ENCODE results near the gene EHBP1.
"Not testable (repeated sequence)": the region's sequence is repeated elsewhere in the genome, so short reads cannot be mapped to it uniquely, and the experiment has no call there.

Gene EHBP1

DNA sequence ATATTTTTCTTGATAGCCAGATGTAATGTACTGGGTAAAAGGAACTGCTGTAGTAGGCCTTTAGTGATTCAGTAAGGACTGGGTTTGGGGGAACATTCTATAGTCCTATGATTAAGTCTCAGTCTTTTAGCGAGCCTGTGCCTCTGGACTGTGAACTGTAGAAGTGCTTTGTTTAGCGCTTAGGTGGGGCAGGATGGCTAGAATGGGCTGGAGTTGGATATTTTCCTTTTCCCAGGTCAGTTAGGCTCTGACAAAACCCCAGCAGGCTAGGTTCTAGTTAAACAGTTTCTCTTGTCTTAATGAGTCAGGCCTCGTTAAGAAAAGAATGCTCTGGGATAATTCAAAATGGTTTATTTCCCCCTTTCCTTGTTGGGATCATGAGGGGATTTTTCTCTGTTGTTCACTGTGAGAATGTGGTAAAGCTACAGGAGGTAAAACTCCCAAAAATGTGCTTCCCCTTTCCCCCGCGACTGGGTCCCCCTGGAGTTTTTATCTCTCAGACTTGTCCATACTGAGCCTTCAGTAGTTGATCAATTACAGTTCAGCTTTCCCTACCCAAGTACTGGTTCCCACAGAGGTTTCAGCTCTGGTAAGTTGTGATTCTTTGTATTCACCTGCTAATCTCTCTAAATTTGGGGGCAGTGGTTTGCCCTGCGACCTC, 31.5 kb downstream of the EHBP1 start:
- DNase-seq (ENCODE audit: low spot score): no peak

DNA sequence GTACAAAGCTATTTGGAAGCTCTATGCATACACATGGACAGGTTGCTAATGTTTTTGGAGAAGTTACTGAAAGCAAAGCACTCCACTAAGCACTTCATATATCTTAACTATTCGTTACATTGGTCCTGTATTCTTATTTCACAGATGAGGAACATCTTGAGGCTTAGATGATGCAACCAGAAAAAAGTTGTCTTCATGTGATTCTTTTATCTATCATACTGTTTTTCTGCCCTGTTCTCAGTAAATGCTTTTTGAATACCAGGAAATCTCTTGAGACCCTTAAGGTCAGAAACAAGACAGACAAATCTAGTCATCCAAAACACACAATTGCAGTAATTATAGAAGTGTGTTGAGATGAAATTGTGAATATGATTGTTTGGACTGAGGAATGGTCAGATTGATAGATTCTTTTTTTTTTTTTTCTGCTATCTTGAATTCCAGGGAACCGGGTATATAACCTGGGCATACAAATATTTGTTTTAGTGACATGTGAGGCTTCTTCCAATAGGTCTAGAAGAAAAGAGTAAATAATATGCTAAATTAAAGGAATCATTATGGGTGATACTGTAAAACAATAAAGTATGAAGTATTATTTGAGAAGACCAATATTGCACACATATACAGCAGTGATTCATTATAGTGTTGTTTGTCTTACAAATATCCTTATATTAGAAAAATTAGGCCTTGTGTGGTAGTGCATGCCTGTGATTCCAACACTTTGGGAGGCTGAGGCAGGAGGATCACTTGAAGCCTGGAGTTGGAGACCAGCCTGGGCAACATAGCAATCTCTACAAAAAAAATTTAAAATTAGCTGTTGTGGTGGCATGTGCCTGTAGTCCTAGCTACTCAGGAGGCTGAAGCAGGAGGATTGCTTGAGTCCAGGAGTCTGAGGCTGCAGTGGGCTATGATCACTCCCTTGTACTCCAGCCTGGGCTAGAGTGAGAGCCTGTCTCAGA, 33.7 kb downstream of the EHBP1 start:
- no peak for DNase-seq (ENCODE audit: low spot score)

DNA sequence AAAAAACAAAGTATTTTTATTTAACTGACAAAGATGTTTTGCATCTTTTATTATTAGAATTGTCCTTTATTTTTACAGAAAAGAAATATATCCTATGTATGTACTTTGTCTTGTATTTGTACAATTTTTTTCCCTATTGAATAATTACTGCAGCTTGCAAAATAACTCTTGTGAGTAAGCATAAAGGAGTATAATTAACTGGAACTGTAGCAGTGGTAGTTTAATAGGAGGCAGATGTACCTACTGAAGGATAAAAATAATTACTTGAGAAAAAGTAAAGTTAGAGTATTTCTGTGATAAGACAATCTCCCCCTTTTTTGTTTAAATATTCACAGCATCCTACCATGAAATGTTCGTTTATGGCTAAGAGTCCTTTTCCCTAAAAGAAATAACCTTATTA, 34.7 kb downstream of the EHBP1 start:
- DNase-seq (ENCODE audit: low spot score): no peak

DNA sequence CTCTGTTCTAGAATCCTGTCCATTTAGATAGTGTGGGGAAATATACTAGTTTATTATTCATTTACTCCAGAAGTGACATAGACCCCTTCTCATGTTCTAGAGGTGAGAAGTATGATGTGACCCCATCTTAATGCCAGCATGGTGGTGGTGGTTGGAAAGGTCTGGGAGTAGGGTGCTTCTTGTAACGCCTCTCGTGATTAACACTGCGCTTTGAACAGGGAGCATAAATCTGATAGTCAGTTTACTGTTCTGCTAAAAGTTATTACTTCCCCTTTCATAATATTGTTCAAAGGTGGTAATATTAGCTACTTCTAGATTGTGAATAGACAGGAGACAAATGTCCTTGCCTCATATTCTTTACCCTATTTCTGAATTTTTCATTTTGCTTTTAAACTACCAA, 35.6 kb downstream of the EHBP1 start:
- no peak for DNase-seq (ENCODE audit: low spot score)

DNA sequence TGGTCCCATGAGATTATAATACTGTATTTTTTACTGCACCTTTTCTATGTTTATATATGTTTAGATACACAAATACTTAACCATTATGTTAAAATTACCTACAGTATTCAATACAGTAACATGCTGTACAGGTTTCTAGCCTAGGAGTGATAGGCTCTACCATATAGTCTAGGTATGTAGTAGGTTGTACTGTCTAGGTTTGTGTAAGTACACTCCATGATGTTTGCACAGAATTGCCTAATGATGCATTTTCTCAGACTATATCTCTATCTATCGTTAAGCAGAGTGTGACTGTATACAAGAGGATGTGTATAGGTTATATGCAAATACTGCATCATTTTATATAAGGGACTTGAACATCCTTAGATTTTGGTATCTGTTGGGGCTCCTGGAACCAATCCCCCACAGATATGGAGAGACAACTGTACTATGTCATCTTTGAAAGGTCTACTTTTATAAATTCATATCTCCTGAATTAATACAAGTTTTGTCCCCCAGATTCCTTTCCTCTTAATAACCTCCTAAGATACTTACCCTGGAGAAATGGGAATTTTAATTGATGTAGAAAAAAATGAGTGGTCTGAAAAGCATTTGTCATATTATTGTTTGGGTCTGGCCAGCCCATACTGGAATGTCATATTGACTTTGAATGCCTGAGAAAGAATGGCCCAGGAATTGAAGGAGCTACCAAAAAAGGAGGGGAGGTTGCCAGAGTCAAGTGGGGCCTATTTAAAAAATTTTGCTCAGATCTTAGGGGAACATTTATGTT, 36.6 kb downstream of the EHBP1 start:
- no peak for DNase-seq (ENCODE audit: low spot score)

DNA sequence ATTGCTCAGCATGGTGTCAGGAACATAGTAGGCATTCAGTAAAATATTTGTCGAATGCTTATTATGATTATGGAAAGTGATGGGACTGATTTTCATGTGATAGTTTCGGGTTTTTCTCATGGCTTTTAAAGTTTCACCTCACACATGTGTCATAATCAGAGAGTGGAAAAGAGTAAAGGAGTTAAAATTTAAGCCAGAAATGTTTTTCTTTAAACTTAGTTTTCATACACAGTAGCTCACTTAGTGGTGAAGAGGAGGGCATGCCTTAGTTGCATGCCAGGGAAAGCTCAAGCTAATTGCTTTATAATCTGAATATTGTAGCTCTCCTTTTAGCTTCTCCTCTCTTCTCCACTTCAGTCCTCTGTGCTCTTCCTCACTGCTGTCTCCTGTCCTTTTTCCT, 38.0 kb downstream of the EHBP1 start:
- DNase-seq (ENCODE audit: low spot score): no peak

DNA sequence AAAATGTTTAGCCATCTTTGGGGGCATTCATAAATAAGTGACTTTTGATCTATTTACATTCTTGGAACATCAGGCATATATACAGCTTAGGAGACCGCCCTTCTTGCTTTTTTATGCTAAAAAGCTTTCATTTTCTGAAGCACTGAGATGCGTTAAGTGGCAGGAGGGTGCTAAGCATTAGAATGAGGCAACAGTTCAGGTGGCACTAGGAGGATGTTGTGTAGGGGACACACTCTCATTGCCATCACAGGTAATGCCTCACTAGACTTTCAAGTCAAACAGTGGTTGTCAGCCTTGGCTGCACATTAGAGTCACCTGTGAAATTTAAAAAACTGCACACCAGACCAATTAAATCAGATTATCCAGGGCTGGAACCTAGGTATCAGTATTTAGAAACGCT, 39.1 kb downstream of the EHBP1 start:
- no peak for DNase-seq (ENCODE audit: low spot score)

DNA sequence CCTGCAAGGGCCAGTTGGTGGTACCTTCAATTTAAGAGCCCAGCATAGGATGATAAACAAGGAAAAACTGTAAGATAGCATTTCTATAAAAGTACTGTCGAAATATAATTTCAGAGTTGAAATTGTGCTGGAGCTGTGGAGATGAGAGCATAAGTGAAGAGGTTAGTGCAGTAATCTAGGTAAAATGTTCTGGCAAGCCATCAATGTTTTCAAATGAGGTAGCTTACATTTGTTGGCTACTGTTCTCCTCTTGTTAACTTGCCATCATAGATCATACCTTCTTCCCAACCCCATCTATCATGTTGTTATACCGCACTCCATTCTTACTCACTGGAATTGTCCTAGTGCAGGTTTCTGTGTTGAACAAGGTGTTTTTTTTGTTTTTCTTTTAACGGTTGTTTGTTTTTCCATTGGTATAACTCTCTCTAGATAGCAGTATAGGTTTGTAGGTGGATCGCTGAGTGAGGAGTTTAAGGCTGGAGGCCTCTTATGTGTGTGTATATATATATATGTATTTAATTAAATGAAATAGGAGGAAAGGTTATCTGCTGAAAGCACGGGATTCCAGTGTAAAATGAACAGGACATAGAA, 40.5 kb downstream of the EHBP1 start:
- DNase-seq (ENCODE audit: low spot score): no peak

DNA sequence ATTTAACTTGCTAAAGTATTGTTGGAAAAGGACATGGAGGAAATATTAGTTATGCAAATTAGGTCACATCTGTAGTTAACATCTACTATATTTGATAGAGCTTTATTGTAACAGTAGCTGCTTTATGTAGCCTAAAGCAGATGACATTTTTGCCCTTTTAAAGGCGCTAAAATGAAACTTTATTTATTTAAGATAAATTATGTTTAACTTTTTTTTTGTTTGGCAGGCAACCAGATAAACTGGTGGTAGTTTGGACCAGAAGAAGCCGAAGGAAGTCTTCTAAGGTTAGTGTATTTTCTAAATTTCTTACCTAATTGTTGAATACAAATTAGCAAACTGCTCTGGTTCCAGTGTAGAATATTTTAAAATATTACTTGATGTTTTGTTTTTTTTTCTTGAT, 41.7 kb downstream of the EHBP1 start:
- DNase-seq (ENCODE audit: low spot score): no peak

DNA sequence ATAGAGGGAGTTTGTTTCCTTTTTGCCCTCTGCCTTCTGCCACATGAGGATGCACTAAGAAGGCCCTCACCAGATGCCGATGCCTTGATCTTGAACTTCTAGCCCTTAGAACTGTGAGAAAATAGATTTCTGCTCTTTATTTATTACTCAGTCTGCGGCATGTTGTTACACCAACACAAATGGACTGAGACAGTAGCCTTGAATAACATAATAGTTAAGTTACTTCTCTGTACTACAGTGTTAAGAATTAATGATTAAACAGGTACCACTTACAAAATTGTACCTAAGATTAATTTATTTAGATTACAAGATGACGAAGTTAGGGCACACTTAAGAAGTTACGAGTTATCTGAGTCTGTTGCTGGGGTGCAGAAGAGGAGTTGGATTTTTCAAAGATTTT, 42.4 kb downstream of the EHBP1 start:
- no peak for DNase-seq (ENCODE audit: low spot score)

DNA sequence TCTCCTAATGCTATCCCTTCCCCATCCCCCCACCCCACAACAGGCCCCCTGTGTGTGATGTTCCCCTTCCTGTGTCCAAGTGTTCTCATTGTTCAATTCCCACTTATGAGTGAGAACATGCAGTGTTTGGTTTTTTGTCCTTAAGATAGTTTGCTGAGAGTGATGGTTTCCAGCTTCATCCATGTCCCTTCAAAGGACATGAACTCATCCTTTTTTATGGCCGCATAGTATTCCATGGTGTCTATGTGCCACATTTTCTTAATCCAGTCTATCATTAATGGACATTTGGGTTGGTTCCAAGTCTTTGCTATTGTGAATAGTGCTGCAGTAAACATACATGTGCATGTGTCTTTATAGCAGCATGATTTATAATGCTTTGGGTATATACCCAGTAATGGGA, 43.6 kb downstream of the EHBP1 start:
- DNase-seq (ENCODE audit: low spot score): not testable (repeated sequence)

DNA sequence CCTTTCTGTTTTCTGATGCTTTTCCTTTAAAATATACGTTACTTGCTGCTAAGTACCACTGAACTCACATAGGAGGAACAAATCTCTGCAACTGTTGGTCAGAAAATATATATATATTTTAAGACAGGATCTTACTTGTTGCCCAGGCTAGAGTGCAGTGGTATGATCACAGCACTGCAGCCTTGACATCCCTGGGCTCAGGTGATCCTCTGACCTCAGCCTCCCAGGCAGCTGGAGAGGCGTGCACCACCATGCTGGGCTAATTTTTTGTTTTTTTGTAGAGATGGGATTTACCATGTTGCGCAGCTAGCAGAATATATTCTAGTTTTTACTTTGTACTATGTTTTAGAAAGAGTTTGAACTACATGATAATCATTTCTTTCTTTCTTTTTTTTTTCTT, 51.5 kb downstream of the EHBP1 start:
- DNase-seq (ENCODE audit: low spot score): no peak

DNA sequence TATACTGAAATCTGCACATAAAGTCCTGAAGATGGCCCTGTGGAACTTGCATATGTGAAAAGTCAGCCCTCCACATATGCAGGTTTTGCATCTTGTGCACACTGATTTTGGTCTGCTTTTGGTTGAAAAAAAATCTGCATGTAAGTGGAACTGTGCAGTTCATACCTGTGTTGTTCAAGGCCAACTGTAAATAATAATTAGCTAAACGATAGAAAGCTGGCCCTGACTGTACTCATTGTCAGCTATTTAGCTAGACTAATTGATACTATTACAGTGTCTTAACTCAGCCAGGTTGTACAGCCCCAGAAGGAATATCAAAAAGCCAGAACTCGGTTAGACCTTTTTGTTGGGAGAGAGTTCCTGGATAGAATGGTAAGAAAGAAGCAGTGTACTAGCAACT, 54.5 kb downstream of the EHBP1 start:
- no peak for DNase-seq (ENCODE audit: low spot score)

DNA sequence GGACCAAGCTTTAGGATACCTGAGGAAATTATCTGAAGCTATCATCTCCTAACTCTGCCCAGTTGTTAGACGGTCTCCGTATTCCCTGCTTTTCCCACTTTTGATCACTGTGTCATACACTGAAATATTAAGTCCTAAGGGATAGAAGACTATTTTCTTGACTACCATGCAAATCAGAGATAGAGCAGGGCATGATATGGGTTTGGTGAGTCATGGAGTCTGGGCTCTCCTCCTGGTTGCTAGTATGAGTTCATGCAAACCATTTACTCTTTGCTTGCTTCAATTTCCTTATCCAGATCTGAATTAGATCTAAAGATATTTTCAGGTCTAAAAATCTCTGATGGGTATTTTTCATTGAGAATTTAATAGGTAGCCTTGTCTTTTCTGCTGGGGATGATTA, 55.0 kb downstream of the EHBP1 start:
- DNase-seq (ENCODE audit: low spot score): no peak

DNA sequence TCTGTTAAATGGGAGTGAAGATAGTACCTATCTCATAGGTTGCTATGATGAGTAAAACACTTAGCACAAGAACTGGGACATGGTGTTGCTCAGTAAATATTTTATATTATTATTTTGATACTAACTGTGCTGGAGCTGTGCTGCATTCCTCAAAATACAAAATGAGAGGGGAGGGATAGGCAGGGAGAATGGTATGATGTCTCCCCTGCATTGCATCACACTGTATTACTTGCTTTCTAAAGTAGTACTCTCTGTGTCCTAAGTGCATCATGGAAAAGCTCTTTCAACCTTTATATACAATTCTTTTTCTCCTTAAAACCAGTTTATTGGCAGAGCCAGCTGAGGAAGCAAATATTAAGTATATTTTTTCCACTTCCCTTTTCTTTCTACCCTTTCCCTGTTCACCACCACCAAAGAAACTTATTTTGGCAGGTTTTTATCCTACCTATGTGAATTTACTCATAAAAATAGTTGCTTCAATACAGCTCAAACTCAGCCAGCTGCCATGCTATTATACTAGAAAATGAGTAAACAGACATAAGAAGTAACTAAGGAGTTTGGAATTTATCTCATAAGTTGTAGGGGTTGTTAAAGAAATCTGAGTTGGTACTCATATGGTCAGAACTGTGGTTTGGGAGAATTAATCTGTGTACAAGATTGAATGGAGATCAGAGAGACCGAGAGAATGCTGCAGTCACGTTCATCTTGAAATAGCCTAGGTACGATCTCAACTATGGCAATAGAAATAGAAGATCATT, 60.3 kb downstream of the EHBP1 start:
- DNase-seq (ENCODE audit: low spot score): no peak

DNA sequence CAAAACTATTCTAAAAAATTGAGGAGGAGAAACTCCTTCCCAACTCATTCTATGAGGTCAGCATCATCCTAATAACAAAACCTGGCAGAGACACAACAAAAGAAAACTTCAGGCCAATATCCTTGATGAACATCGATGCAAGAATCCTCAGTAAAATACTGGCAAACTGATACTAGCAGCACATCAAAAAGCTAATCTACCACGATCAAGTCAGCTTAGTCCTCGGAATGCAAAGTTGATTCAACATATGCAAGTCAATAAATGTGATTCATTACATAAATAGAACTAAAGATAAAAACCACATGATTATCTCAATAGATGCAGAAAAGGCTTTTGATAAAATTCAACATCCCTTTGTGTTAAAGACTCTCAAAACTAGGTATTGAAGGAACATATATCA, 63.1 kb downstream of the EHBP1 start:
- no peak for DNase-seq (ENCODE audit: low spot score)

DNA sequence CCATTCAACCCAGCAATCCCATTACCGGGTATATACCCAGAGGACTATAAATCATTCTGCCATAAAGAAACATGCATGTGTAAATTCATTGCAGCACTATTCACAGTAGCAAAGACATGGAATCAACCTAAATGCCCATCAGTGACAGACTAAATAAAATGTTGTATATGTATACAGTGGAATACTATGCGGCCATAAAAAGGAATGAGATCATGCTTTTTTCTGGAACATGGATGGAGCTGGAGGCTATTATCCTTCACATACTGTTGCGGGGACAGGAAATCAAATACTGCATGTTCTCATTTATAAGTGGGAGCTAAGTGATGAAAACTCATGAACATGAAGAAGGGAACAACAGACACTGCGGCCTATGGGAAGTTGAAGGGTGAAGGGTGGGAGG, 65.1 kb downstream of the EHBP1 start:
- DNase-seq (ENCODE audit: low spot score): no peak

DNA sequence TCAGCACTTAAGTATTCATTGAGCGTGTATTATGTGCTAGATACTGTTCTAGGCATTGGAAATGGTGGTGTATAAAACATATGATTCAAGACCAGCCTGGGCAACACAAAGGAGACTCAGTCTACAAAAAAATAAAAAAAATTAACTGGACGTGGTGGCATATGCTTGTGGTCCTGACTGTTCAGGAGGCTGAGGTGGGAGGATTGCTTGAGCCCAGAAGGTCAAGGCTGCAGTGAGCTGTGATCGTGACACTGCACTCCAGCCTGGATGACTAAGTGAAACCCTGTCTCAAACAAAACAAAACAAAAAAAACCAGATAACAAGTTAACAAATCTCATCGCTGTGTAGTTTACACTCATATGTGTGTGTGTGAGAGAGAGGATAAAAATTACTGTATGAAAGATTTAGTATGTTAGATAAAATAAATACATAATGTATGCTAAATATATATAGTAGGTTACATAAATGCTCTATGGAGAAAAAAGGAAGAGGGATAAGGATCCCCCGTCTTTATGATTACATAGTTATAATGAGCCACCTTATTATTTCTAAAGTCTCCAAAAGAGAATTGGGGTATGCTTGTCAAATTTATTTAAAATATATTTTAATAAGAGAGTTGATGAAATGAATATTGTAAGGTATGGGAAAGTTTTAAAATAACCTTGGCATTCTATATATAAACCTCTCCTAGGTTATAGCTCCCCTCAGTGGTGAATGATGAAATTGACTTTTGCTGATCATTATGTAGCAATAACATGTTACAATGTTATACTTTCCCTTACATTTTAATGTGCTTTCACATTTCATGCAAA, 69.2 kb downstream of the EHBP1 start:
- no peak for DNase-seq (ENCODE audit: low spot score)

DNA sequence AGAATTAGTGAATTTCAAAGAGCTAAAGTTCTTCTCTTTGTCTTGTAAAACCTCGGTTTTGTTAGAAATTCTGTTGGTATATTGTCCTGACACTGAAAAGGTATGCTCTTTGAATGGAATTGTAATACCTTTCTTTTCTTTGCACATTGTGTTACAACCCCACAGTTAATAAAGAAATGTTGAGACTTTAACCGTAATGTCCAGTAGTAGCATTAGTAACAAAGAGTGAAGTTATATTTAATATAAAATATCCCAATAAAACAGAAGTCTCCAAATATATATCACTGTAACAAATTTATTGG, 69.8 kb downstream of the EHBP1 start:
- DNase-seq (ENCODE audit: low spot score): no peak

DNA sequence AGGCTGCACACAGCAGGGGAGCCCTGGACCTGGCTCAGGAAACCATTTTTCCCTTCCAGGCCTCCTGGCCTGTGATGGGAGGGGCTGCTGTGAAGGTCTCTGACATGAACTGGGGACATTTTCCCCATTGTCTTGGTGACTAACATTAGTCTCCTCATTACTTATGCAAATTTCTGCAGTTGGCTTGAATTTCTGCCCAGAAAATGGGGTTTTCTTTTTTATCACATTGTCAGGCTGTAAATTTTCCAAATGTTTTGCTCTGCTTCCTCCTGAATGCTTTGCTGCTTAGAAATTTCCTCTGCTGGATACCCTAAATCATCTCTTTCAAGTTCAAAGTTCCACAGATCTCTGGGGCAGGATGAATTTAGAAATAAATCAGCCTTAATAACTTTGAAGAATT, 78.2 kb downstream of the EHBP1 start:
- DNase-seq (ENCODE audit: low spot score): no peak

DNA sequence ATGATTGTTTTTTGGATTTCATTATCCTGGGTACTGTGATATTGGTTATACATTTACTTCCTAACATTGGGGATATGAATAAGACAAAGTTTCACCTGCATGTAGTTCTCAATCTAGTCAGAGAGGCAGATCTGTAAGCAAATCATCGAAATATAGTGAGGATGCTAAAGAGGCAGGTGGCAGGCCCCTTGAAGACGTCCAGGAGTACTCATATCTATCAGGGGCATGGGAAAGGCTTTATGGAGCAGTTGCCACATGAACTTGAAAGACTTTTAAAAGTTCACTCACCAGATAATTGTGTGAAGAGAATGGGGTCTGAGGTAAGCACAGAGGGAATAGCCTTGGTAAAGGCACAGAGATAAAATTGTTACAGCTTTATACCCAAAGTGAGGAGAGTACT, 78.8 kb downstream of the EHBP1 start:
- DNase-seq (ENCODE audit: low spot score): no peak
